ENCODE data around the gene MT3. TPM values are rescaled to one million over a fixed set of nuclear protein-coding genes. Genes with fewer than 3 reads are reported as not detected.
A peak's percentile ranks its signal among the peaks of the same experiment; 100 is the strongest.

MT3 gene
- total and polyA plus RNA-seq, 12 donors: 5.5 to 354 (median 46.4) TPM

DNA sequence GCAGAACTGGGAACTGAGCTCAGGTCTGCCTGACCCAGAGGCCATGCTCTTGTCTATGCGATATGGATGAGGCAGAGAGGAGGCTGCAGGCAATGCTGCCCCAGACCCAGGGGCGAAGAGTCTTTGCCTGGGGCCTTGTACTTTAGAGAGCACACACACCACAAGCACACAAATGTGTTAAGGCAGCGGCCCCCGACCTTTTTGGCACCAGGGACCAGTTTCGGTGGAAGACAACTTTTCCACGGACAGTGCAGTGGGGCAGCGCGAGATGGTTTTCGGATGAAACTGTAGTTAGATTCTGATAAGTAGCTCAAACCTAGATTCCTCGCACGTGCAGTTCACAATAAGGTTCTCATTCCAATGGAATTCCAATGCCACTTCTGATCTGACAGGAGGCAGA, 17.8 kb upstream of the MT3 start:
- H3K4me1 ChIP-seq (replicated peaks in 1 of 2): peaks cover 0 to 6% of the 10 kb centered on the region in 2 donors
- WGBS, 4 donors: 88 to 93% (median 90%) methylated on average over 10 to 11 of the region's 11 CpGs
- no peaks in the 10 kb centered on the region for H3K9me3 ChIP-seq (replicated peaks in 1 of 3)
- H3K27me3 ChIP-seq: no peaks in the 10 kb centered on the region
- intact Hi-C loops (cut with DNase I): no loop called here
- no peaks in the 10 kb centered on the region for H3K36me3 ChIP-seq (replicated peaks in 1 of 2)
- TF ChIP-seq POLR2A (IDR thresholded peaks at IDR 0.05): no peak
- TF ChIP-seq, protein P1, sequence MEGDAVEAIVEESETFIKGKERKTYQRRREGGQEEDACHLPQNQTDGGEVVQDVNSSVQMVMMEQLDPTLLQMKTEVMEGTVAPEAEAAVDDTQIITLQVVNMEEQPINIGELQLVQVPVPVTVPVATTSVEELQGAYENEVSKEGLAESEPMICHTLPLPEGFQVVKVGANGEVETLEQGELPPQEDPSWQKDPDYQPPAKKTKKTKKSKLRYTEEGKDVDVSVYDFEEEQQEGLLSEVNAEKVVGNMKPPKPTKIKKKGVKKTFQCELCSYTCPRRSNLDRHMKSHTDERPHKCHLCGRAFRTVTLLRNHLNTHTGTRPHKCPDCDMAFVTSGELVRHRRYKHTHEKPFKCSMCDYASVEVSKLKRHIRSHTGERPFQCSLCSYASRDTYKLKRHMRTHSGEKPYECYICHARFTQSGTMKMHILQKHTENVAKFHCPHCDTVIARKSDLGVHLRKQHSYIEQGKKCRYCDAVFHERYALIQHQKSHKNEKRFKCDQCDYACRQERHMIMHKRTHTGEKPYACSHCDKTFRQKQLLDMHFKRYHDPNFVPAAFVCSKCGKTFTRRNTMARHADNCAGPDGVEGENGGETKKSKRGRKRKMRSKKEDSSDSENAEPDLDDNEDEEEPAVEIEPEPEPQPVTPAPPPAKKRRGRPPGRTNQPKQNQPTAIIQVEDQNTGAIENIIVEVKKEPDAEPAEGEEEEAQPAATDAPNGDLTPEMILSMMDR (IDR thresholded peaks at IDR 0.05): no peak
- H3K27ac ChIP-seq: no peak overlapping the region
- DNase-seq: peak in 1 of 7 donors; percentile 41
- no peak overlapping the region for H3K4me3 ChIP-seq

DNA sequence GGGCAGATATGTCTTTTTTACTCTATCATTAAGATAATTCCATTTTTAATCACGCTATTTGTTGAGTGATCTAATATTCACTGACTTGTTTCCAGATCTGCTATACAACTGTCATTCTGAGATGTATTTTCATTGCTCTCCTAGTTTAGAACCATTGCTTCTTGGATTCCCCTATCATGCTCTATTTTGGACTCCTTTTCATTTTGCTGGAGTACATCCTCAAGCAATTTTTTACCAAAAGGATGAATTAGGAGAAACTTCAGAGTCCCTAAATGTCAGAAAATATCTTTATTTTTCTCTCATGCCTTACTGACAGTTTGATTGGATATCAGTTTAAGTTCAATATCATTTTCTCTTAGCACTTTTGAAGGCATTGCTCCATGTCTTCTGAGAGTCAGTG, 14.7 kb upstream of the MT3 start:
- TF ChIP-seq, protein P1 (IDR thresholded peaks at IDR 0.05): no peak
- no peak for TF ChIP-seq POLR2A (IDR thresholded peaks at IDR 0.05)
- WGBS, 4 donors: 71 to 83% (median 81%) methylated on average over 1 of the region's 1 CpG
- no peaks in the 10 kb centered on the region for H3K36me3 ChIP-seq (replicated peaks in 1 of 2)
- no peak overlapping the region for H3K27ac ChIP-seq
- H3K27me3 ChIP-seq: no peaks in the 10 kb centered on the region
- intact Hi-C loops (cut with DNase I): no loop called here
- H3K4me1 ChIP-seq (replicated peaks in 1 of 2): peaks cover 0 to 6% of the 10 kb centered on the region in 2 donors
- no peak for DNase-seq
- no peak overlapping the region for H3K4me3 ChIP-seq
- H3K9me3 ChIP-seq (replicated peaks in 1 of 3): no peaks in the 10 kb centered on the region

DNA sequence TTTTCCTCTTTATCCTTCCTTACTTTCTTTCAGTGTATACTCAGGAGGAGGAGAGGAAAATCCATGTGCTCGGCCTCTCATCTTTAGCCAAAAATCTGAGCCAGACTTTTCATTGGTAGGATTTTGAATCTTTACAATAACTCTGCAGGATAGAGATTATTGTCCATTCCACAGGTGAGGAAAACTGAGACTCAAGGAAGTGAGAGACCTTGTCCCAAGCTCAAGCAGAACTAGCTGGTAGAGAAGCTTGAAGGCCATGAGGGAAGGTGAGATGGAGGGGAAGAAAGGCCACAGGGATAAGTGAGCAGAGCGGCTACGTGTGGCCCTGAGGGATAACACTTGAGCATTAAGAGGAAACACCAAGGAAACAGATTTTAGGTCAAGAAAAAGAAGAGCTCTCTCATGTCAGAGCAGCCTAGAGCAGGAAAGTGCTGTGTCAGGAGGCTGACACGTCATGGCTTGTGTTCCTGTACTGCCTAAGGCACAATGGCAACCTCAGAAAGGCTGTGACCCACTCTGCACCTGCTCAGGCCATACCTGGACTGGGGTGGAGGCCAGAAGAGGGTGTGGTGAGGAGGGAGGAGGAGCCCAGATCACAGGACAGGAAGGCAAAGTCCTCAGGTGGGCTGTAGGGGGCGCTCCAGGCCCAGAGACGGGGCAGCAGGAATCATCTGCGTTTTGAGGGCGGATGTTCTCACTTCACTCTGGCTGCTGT, 12.6 kb upstream of the MT3 start:
- Histone ChIP-seq H3K9me3 (replicated peaks in 1 of 3) (no peaks in the 10 kb centered on the region), H3K4me3 (no peak overlapping the region), H3K36me3 (replicated peaks in 1 of 2) (no peaks in the 10 kb centered on the region), H3K27ac (no peak overlapping the region), H3K27me3 (no peaks in the 10 kb centered on the region), H3K4me1 (replicated peaks in 1 of 2) (no peaks in the 10 kb centered on the region)
- intact Hi-C loops (cut with DNase I): no loop called here
- 36 to 43% (median 37%) methylated on average over 7 to 8 of the region's 8 CpGs for WGBS, 4 donors
- peak; percentile 67 to 86 (median 80) for DNase-seq
- TF ChIP-seq, protein P1 (IDR thresholded peaks at IDR 0.05): peak; percentile 48 to 89 (median 74)
- TF ChIP-seq POLR2A (IDR thresholded peaks at IDR 0.05): no peak

DNA sequence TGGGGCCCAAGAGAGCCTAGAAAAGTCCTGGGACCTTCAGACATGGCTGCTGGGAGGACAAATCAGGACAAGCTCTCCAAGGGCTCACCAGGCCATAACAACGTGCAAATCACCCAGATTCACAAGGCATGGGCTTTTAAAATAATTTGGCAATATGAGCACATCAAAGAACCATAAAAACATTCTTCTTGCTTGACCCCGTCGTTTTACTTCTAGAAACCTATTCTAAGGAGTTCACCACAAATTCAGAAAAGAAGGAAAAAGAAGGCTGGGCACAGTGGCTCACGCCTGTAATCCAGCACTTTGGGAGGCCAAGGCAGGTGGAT, 12.1 kb upstream of the MT3 start:
- Histone ChIP-seq H3K9me3 (replicated peaks in 1 of 3) (no peaks in the 10 kb centered on the region), H3K4me1 (replicated peaks in 1 of 2) (no peaks in the 10 kb centered on the region), H3K27ac (no peak overlapping the region), H3K27me3 (no peaks in the 10 kb centered on the region), H3K4me3 (no peak overlapping the region), H3K36me3 (replicated peaks in 1 of 2) (no peaks in the 10 kb centered on the region)
- no peak for DNase-seq
- no peak for TF ChIP-seq POLR2A (IDR thresholded peaks at IDR 0.05)
- TF ChIP-seq, protein P1 (IDR thresholded peaks at IDR 0.05): peak in 1 of 6 experiments; percentile 6
- intact Hi-C loops (cut with DNase I): no loop called here
- 59 to 81% (median 72%) methylated on average over 4 of the region's 4 CpGs for WGBS, 4 donors
